Measurements from ENCODE around the gene RETNLB.

- TF ChIP-seq CEBPB (IDR thresholded peaks at IDR 0.05; ENCODE audit: low read depth, low read length) (no peak), CTCF (conservative IDR thresholded peaks at IDR 0.05; ENCODE audit: low read depth, low read length) (no peak), ELK1 (IDR thresholded peaks at IDR 0.05; ENCODE audit: borderline replicate concordance, low read depth, low read length) (no peak), POLR2A (IDR thresholded peaks at IDR 0.05; ENCODE audit: low read depth, low read length) (no peak), RFX5 (IDR thresholded peaks at IDR 0.05; ENCODE audit: low read depth, low read length) (no peak)
Measured at GRCh38 chr3:108724101-108724500, 33.1 kb downstream of the RETNLB start.
